22Rv1 (cell line): ENCODE data around the gene KL.

ENCODE experiments used
- H3K27ac ChIP-seq: fragments of 450-650 bp; 2 replicates; pipeline ENCODE4 v1.5.1; 2017
- ZFX ChIP-seq: fragments of 450-650 bp; IDR thresholded peaks from 2 replicates; pipeline ENCODE4 v1.6.1; 2017; ENCODE audit warnings: antibody characterized with exemption, borderline replicate concordance
- TF ChIP-seq, protein P1 (sequence below): fragments of 450-650 bp; IDR thresholded peaks from 2 replicates; pipeline ENCODE4 v1.5.1; 2017; ENCODE audit warnings: mild to moderate bottlenecking

Gene KL

DNA sequence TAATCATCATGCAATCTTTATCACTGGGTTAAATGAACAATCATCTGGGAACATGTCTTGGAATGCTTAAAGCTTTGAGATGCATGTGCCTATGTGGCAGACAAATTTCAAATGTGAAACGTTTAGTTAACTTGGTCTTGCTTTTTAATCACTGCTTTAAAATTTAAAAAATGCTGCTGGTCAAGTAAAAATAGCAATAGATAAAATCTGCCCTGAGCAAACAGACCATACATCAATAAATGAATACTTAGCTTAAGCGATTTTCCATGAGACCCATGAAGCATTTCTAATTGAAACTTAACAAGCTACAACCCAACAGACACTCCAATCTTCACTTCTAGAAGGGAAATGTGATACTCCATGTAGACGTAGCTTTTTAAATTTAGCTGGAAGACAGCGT lies 1.9 kb upstream of the KL start:
- TF ChIP-seq ZFX, result no peak
- TF ChIP-seq, protein P1, sequence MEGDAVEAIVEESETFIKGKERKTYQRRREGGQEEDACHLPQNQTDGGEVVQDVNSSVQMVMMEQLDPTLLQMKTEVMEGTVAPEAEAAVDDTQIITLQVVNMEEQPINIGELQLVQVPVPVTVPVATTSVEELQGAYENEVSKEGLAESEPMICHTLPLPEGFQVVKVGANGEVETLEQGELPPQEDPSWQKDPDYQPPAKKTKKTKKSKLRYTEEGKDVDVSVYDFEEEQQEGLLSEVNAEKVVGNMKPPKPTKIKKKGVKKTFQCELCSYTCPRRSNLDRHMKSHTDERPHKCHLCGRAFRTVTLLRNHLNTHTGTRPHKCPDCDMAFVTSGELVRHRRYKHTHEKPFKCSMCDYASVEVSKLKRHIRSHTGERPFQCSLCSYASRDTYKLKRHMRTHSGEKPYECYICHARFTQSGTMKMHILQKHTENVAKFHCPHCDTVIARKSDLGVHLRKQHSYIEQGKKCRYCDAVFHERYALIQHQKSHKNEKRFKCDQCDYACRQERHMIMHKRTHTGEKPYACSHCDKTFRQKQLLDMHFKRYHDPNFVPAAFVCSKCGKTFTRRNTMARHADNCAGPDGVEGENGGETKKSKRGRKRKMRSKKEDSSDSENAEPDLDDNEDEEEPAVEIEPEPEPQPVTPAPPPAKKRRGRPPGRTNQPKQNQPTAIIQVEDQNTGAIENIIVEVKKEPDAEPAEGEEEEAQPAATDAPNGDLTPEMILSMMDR, result no peak

DNA sequence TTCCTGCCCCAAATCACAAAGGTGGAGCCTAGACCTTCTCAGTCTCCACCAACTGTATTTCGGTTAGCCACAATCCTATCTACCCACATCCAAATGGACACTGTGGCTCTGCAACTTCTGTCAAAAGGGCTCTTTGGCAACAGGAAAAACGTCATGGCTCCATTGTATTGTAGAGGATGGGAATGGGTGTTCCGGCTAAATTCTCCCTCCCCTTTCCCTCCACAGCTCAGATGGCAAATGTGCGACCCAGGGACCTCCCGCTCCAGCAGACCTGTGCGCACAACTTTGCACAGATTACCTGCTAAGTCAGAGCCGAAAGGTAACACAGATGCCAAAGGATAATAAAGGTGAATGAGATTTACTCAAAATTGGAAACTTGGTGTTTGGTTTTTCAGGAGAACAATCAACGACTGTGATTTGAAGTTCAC lies 968 bp upstream of the KL start:
- no peak overlapping the region for H3K27ac ChIP-seq
- TF ChIP-seq ZFX, result no peak
- TF ChIP-seq, protein P1, result no peak

More for the DNA sequence above, 1.9 kb upstream of the KL start:
- no peak overlapping the region for H3K27ac ChIP-seq

DNA sequence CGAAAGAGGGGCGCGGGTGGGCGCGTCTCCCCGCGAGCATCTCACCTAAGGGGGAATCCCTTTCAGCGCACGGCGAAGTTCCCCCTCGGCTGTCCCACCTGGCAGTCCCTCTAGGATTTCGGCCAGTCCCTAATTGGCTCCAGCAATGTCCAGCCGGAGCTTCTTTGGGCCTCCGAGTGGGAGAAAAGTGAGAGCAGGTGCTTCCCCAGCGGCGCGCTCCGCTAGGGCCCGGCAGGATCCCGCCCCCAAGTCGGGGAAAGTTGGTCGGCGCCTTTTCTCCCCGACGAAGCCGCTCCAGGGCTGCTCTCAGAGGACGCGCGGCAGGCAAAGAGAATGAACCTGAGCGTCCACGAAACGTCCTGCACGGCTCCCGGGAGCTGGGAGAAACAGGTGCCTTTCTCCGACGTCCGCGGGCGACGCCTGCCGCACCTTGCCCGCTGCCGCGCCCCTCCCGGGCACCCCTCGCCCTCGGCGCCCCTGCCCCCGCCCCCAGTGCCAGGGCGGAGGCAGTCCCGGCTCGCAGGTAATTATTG lies 366 bp upstream of the KL start:
- TF ChIP-seq, protein P1, result no peak
- no peak for TF ChIP-seq ZFX
- no peak overlapping the region for H3K27ac ChIP-seq

DNA sequence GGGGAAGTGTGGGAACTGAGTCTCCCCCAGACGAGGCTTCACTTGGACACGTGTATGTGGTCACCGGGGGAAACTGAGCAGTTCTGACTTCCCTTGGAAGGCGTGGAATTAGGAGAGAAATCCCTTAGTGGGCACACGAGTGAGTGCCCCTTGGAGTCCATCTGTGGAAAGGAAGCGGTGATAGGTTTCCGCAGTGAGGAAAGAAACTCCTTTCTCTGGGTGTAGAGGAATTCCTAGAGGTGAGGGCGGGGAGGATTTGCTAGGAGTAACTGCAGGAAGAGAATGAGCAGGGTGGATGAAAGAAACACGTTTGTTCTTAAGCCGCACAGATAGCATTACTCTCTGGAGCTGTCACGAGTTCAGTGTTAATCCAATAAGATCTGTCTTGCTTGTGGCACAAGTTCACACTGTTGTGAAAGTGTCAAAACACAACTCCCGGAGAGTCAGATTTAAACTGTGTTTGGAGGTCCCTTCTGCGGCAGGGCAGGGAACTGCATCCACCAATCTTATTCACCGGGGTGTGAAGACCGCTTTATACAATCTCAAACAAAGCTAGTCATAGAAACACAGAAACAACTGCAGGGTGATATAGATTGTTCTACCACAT lies 1.2 kb downstream of the KL start:
- TF ChIP-seq, protein P1, result no peak
- TF ChIP-seq ZFX, result no peak
- H3K27ac ChIP-seq, result no peak overlapping the region

DNA sequence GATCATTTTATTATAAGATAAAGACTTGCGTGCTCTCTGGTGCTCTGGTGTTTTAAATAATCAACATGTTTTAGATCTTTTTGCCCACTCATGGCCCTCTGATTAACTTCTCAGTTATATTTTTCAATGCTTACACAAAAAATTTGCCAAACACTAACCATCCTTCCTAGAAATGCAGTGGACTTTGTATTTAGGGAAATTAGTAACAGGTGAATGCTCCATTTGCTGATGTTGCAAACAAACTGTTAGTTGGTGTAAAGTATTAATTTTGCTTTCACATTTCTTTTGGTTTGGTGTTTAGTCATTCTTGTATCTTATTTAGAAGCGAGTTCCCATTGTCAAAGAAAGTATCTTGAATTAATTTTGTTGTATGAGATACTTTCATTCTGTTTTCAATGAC lies 2.7 kb downstream of the KL start:
- H3K27ac ChIP-seq, result no peak overlapping the region
- no peak for TF ChIP-seq ZFX
- TF ChIP-seq, protein P1, result no peak

DNA sequence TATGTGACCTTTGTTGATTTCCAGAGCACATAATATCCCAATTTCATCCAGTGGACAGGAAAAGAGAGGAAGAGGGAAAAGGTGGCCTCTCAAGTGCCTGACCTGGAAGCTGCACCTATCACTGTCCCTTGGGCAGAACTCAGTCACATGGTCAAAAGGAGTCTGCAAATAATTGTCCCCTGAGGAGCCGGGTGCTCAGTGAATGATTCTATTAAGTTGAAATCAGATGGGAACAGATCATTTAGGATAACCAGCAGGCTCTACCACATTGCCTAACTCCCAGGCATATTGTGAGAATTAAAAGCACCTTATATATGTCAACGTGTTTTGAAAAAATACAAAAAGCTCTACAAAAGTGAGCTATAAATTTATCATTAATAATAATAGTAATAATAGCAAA lies 6.8 kb downstream of the KL start:
- no peak overlapping the region for H3K27ac ChIP-seq
- TF ChIP-seq, protein P1, result no peak
- TF ChIP-seq ZFX, result no peak

DNA sequence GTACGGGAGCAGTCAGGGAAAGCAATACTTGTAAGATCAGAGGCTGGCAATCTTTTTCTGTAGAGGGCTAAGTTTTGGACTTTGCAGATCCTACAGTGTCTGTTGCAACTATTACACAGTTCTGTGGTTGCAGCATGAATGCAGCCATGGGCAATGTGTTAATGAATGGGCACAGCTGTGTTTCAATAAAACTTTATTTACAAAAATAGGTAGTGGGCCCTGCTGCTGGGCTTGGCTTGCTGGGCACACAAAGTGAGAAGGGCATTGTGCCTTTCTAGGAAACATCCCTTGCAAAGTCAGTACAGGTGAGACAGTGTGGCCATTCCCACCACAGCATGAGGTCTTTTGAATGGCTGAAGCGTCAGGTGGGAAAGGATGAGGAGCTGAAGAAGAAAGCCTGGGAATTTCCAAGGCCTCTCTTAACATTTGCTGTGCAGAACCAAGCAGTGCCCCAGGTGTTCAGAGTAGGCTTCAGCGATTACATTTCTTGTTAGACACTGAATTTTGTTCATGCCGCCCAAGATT lies 9.1 kb downstream of the KL start:
- no peak for TF ChIP-seq ZFX
- TF ChIP-seq, protein P1, result no peak
- H3K27ac ChIP-seq, result no peak overlapping the region
